Astrocyte (in vitro differentiated cells and primary cell): ENCODE measurements around the gene FBXO11.

Experiments used
- EZH2 ChIP-seq: IDR thresholded peaks from 2 replicates; pipeline ENCODE4 v1.6.1; 2012; ENCODE audit warnings: mild to moderate bottlenecking, low read length, inconsistent platforms; ENCODE audit not compliant: insufficient read depth
- TF ChIP-seq, protein P1 (sequence below): IDR thresholded peaks from 2 replicates; pipeline ENCODE4 v1.5.1; 2011; ENCODE audit warnings: low read depth, mild to moderate bottlenecking, inconsistent platforms, low read length, moderate library complexity; ENCODE audit not compliant: insufficient read depth

GRCh38 chr2:47769318-47769717, 137.0 kb downstream of the FBXO11 start:
- TF ChIP-seq, protein P1, sequence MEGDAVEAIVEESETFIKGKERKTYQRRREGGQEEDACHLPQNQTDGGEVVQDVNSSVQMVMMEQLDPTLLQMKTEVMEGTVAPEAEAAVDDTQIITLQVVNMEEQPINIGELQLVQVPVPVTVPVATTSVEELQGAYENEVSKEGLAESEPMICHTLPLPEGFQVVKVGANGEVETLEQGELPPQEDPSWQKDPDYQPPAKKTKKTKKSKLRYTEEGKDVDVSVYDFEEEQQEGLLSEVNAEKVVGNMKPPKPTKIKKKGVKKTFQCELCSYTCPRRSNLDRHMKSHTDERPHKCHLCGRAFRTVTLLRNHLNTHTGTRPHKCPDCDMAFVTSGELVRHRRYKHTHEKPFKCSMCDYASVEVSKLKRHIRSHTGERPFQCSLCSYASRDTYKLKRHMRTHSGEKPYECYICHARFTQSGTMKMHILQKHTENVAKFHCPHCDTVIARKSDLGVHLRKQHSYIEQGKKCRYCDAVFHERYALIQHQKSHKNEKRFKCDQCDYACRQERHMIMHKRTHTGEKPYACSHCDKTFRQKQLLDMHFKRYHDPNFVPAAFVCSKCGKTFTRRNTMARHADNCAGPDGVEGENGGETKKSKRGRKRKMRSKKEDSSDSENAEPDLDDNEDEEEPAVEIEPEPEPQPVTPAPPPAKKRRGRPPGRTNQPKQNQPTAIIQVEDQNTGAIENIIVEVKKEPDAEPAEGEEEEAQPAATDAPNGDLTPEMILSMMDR = no peak
- TF ChIP-seq EZH2 = no peak
